ENCODE data around the gene NDUFA11.

DNA sequence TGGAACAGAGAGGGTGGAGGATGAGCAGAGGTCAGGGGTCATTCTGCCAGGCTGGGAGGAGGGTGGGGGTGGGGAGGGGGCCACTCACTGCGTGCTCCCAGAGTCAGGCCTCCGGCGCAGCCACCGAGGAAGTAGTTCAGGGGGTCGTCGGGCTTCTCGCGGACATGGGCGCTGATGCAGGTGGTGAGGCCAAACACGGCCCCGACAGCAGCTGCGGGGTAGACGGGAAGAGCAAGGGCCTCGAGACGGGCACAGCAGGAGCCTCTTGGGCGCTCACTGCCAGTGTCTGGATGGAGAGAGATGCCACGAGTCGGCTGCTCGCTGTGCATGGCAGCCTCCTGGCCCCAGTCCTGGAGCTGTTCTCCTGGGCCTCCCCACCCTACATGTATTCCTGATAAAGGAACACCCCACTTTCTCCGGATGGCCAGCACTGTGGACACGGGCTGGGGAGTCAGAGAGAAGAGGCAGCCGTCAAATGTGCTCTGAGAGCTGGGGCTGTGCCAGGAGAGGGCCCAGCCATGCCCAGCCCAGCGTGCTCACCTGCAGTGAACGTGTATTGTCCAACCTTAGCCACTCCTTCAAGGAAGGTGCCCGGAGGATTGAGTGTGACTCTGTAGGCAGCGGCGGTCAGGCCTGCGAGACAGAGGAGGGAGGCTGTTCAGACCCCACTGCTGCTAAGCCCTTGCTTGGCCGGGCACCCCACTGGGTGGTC is 7.1 kb downstream of the NDUFA11 start:
- TF ChIP-seq, protein P1, sequence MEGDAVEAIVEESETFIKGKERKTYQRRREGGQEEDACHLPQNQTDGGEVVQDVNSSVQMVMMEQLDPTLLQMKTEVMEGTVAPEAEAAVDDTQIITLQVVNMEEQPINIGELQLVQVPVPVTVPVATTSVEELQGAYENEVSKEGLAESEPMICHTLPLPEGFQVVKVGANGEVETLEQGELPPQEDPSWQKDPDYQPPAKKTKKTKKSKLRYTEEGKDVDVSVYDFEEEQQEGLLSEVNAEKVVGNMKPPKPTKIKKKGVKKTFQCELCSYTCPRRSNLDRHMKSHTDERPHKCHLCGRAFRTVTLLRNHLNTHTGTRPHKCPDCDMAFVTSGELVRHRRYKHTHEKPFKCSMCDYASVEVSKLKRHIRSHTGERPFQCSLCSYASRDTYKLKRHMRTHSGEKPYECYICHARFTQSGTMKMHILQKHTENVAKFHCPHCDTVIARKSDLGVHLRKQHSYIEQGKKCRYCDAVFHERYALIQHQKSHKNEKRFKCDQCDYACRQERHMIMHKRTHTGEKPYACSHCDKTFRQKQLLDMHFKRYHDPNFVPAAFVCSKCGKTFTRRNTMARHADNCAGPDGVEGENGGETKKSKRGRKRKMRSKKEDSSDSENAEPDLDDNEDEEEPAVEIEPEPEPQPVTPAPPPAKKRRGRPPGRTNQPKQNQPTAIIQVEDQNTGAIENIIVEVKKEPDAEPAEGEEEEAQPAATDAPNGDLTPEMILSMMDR (IDR thresholded peaks at IDR 0.05; ENCODE audit: low read depth, low read length, poor library complexity, severe bottlenecking), result no peak
- no peak for TF ChIP-seq EZH2phosphoT487 (IDR thresholded peaks at IDR 0.05; ENCODE audit: borderline replicate concordance, low read length)

Measured in DOHH2 (cell line).